ENCODE data around the gene TNFRSF8.
"Not testable (repeated sequence)": the region's sequence is repeated elsewhere in the genome, so short reads cannot be mapped to it uniquely, and the experiment has no call there.

TNFRSF8 gene

DNA sequence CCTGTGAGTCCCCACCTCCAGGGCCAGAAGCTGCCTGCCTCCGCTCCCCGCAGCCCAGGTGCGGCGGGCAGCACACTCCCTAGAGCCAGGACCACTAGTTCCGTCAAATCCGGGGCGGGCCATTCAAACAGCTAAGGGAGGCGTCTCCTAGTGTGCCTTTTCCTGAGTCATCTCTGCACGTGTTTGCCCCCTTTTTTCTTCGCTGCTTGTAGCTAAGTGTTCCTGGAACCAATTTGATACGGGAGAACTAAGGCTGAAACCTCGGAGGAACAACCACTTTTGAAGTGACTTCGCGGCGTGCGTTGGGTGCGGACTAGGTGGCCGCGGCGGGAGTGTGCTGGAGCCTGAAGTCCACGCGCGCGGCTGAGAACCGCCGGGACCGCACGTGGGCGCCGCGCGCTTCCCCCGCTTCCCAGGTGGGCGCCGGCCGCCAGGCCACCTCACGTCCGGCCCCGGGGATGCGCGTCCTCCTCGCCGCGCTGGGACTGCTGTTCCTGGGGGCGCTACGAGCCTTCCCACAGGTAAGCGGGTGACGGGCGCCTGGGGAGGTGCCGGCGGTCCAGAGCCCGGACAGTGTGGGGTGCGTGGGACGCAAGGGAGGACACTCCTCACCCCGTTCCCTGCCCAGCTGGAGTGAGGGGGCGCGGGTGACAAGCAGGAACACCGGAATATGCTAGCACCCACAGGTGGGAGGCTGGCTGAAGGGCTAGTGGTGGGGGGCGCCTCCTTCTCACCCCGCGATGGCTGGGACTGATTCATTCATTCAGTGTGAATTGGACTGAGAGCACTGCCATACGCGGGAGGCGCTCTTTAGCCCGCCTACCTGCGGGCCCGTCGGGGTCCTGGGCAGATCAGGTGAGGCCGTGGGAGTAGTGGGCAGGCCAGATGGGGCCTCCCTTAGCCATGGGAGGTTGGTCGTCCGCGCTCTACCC lies at the start of gene TNFRSF8:
Gene TNFRSF8 (plus strand): TSS at position 163 of the 932 bp plus-strand sequence. CDS start 296 bp downstream, at position 459.
- DNase-seq (ENCODE audit: low spot score) = no peak

DNA sequence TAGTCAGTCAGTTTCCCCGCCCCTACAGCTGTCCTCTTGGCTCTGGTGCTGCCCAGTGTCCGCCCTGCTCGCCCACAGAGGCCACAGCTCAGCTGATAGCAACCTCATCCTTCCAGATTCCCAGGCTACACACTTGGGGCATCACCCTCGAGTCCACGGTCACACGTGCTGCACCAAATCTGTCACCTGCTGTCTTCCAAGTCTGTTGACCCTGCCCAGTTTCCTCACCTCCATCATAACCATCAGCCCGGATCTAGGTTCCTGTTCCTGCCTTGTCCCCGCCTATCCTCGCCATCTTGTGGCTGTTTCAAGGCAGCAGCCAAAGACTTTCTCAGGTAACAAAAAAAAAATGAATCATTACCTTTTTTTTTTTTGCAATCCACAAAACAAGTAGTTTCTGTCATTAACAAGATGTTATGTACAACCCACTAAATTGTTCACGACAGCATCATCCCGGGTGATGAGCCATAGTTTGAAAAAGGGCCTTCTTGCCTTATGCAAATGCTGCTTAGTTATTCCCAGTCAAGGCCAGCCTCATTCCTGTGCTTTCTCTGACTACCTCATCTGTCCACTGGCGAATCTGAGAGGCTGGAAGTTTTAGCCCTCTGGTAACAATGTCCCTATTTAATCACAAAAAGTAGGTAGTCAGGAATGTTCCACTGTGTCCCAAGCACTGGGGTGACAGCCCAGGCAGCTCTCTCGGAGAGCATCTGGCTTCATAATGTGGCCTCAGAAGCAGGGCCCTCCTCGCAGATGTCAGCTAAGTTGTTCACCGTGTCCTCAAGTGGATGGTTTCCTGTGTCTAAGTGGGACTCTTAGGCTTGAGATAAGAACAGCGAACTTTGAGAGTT lies 48.7 kb upstream of the TNFRSF8 start:
- DNase-seq (ENCODE audit: low spot score) = no peak

DNA sequence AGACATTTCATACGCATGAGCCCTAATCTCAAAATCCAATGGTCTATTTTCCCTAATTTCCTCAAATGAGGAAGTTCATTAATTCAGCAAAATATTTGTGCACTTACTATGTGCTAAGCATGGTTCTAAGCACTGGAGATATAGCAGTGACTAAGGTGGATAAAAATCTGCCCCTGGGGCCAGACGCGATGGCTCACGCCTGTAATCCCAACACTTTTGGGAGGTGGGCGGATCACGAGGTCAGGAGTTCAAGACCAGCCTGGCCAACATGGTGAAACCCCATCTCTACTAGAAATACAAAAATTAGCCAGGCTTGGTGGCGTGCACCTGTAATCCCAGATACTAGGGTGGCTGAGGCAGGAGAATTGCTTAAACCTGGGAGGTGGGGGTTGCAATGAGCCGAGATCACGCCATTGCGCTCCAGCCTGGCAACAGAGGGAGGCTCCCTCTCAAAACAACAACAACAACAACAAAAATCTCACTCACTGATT lies 48.1 kb upstream of the TNFRSF8 start:
- DNase-seq (ENCODE audit: low spot score) = no peak

DNA sequence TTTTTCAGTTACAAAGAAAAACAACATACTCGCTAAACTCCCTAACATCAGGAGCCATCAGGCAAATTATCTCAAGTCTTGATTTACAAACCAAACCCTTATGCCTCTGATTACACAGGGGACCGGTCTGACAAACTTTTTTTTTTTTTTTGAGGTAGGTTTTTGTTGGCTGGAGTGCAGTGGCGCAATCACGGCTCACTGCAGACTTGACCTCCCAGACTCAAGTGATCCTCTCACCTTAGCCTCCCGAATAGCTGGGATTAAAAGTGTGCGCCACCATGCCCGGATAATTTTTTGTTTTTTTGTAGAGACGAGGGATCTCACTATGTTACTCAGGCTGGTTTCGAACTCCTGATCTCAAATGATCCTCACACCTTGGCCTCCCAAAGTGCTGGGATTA lies 47.6 kb upstream of the TNFRSF8 start:
- DNase-seq (ENCODE audit: low spot score) = no peak

DNA sequence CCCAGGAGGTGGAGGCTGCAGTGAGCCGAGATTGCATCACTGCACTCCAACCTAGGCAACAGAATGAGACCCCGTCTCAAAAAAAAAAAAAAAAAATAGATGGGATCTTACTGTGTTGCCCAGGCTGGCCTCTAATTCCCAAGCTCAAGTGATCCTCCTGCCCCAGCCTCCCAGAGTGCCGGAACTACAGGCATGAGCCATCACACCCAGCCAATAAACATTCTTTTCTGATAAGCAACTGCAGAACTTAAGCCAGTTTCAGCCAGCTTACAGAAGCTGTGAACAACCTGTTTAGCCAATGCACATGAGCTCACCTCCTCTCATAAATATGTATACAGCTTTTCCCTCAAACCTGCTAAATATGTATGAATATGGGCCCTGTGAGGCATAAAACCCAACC lies 46.9 kb upstream of the TNFRSF8 start:
- DNase-seq (ENCODE audit: low spot score) = no peak

DNA sequence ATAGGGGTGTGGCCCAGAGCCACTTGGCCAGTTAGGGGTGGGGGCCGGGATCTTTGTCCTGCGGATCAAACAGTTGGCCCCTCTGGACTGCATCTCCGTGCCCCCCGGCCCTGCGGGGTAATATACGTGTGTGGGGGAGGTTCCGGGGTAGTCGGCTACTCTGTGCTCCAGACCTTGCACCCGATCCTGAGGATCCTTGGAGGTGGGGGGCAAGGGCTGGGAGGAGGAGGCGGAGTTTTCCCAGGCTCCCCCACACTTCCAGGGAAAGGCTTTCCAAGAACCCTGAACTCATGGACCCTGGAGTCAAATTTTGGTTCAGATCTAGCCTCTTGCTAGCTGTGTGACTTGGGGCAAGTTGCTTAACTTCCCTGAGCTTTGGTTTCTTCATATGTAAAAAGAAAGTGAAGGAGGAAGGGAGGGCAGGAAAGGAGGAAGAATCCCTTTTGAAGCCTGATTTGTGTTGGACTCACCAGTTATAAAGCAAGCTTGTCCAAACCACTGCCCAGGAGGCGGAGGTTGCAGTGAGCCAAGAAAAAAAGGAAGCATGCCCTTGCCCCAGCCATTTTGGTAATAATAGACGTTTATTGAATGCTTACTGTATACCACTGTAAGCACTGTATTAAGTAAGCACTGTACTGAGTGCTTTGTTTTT lies 43.1 kb upstream of the TNFRSF8 start:
- DNase-seq (ENCODE audit: low spot score) = no peak

DNA sequence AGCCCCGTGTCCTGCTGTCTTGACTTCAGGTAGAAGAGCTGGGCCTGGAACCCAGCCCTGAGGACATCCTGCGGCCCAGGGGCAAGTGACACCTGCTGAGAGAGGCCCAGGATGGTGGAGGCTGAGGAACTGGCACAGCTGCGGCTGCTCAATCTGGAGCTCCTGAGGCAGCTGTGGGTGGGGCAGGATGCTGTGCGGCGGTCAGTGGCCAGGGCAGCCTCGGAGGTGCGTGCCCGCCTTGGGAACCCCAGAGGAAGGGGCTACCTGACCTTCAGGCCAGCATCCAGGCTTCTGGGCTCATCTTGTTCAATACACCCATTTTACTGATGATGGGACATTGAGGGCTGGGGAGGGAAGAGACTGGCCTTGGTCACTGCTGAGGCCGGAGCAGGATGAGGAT lies 41.5 kb upstream of the TNFRSF8 start:
- DNase-seq (ENCODE audit: low spot score) = no peak

DNA sequence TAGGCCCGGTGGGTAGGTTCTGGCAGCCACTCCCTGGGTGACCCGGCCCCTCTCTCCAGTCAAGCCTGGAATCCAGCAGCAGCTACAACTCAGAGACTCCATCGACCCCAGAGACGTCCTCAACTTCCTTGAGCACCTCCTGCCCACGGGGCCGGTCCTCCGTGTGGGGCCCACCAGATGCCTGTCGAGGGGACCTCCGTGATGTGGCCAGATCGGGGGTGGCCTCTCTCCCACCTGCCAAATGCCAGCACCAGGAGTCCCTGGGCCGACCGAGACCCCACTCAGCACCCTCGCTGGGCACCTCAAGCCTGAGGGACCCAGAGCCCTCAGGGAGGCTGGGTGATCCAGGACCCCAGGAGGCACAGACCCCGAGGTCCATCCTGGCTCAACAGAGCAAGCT lies 41.1 kb upstream of the TNFRSF8 start:
- DNase-seq (ENCODE audit: low spot score) = no peak

DNA sequence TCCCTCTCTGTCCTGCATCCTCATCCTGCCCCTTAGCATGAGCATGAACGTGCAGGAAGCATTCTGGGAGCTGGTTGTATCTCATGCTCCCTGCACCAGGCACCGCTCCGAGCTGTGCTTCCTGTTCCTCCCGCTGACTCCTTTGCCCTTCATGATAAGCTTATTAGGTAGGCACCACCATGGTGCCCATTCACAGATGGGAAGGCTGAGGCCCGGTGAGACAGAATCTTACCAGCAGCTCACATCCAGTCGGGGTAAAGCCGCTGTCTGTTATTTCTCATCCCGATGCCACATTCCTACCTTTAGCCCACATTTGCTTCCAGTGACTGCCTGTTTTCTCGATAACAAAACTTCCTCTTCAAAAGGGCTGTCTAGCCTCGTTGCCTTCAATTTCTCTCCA lies 36.5 kb upstream of the TNFRSF8 start:
- no peak for DNase-seq (ENCODE audit: low spot score)

DNA sequence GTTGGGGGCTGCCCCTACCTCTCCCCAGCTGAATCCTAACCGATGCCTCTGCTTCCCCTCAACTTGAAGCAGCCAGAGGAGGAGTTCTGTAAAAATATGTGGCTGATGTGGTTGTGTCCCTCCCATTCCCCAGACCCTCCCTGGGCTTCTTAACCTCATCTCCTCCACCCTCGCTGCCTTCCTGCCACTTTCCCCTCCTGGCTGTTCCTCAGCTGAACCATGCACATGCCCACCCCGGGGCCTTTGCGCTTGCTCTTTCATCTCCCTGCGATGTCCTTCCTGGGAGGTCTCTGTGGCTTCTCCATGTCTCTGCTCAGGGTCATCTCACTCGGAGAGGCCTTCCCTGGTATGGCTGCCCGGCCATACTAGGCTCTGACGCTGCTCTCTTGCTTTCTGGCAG lies 34.9 kb upstream of the TNFRSF8 start:
- DNase-seq (ENCODE audit: low spot score) = no peak

DNA sequence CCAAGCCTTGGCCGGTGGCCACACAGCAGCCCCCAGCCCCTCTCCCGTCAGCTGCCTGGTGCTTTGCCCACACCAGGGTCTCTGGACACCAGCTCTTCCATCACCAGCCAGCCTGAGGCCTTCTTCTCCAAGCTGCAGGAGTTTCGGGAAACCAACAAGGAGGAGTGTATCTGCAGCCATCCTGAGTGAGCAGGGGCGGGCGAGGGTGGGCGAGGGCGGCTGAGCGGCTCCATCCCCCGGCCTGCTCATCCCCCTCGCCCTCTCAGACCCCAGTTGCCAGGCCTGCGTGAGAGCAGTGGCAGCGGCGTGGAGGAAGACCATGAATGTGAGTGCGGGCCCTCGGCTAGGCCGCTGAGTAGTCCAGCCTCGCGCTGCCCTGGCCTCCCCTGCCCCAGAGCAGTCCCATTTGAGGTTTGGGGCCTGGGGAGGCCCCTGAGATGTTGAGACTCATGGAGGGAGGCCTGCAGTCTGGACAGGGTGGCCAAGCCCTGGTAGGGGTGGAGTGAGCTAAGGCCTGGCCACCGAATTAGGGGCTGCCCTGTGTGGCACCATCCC lies 34.1 kb upstream of the TNFRSF8 start:
- no peak for DNase-seq (ENCODE audit: low spot score)

DNA sequence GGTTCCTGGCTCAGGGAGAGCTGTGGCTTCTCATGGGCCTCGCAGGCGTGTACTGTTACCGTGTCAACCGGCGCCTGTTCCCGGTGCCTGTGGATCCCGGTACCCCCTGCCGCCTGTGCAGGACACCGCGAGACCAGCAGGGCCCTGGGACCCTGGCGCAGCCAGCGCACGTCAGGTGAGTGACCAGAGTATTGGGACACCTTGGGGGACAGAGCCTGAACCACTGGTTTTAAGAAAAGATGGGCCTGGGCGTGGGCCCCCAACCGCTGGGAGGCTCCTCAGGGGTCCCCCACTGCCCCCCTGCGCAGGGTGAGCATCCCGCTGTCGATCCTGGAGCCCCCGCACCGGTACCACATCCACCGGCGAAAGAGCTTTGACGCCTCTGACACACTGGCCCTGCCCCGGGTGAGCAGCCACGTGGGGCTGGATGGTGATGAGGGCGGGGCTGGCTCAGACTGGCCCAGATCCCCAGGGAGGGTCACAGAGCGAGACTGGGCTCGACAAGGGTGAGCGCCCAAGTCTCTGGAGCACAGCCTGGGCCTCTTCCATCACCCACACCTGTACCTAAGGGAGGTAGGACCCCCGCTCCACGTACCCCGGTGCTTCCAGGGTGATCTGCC lies 33.3 kb upstream of the TNFRSF8 start:
- DNase-seq (ENCODE audit: low spot score) = no peak

DNA sequence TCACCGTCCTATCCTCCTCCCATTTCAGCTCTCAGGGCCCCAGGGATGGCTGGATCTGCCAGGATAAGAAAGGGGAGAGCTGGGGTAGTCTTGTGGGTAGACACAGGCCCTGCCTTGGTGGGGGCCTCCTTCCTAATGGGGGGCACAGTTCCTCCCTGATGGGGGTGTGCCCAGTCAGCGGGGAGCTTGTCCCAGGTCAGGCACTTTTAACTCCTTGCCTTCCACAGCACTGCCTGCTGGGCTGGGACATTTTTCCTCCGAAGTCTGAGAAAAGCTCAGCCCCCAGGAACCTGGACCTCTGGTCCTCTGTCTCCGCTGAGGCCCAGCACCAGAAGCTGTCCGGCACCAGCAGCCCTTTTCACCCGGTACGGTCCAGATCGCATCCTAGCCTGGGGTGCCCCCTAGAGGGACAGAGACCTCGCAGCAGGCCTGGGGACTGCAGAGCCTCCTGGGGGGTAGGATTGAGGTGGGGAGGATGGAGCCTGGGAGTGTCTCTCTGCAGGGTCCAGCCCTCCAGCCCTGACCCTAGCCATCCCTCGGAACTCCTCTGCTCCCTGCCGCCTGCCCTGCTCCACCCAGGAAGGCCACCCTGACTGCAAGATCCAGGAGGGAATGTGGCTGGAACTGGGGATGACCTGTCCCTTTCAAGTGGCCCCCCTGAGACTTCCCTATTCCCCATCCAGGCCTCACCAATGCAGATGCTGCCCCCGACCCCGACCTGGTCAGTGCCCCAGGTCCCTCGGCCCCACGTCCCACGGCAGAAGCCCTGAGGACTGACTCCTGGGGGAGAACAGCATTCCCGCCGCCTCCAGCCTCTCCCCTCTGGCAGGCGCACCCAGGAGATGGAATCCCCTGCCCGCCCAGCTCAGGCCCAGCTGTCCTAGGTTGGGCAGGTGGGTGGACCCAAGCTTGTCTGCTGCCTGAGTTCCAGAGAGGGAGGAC lies 31.8 kb upstream of the TNFRSF8 start:
- no peak for DNase-seq (ENCODE audit: low spot score)

DNA sequence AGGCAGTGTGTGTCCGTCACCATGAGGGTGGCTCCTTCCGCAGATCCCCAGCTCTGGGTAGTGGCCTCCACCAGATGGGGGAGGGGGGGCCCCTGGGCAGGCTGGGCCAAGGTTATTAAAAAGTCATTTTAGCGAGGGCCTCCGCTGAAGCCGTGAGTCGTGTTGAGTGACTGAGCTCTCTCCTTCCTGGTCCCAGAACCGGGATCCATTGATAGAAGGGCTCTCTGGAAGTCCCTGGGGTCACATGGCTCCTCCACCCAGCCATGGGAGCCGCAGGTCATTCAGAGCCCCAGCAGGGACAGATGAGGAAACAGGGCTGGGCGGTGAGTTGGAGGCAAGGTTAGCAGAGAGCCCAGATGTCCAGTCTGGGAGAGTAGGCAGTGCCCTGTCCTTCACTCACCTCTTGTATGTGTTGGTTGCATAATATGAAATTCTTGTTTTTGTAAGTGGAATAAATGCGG lies 30.9 kb upstream of the TNFRSF8 start:
- no peak for DNase-seq (ENCODE audit: low spot score)

DNA sequence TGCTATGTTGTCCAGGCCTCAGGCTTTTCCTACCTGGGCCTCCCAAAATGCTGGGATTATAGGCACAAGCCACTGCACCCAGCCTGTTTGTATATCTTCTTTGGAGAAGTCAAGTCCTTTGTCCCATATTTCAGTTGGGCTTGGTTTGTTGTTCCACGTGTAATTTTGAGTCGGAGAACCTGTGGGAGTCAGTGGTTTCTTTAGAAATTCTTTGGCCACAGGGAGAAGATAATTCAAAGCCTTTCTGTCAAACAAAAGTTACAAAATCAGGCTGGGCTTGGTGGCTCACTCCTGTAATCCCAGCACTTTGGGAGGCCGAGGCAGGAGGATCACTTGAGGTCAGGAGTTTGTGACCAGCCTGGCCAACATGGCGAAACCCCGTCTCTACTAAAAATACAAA lies 29.7 kb upstream of the TNFRSF8 start:
- DNase-seq (ENCODE audit: low spot score) = not testable (repeated sequence)

DNA sequence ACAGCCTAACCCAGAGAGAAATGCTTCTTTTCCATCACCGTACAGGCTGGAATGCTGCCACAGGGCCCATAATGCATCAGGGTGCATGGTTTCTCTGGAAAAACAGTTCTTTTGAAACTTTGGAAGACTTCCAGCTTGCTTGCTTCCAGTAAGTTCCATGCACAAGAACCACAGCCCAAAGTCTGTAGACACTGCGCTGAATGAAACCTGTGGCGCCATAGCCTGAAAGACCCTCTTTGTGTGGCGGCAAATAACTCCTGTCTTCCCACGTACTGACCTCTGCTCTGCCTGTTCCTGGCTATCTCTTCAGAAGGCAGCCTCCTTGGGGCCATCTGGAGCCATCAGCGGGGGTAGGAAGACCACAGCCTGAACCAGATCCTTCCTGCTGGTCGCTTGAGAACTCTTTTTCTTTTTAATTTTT lies 28.7 kb upstream of the TNFRSF8 start:
- no peak for DNase-seq (ENCODE audit: low spot score)

DNA sequence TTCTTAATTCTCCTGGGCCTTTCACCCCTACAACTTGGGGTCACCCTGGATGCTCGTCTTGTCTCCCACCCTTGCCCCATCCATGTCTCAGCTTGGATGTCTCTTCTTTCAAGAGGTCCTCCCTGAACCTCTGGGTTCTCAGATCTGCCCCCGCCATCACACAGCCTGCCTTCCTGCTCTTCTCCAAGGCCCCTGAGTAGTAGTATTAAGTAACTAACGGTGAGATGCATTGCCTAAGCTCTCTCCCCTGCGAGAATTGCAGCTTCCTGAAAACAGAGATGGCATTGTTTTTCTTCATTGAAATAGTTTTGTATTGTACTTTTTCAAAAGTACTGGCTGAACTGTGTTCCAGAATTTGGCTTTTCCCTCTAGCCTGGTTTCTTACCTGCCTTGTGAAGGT lies 27.8 kb upstream of the TNFRSF8 start:
- no peak for DNase-seq (ENCODE audit: low spot score)

DNA sequence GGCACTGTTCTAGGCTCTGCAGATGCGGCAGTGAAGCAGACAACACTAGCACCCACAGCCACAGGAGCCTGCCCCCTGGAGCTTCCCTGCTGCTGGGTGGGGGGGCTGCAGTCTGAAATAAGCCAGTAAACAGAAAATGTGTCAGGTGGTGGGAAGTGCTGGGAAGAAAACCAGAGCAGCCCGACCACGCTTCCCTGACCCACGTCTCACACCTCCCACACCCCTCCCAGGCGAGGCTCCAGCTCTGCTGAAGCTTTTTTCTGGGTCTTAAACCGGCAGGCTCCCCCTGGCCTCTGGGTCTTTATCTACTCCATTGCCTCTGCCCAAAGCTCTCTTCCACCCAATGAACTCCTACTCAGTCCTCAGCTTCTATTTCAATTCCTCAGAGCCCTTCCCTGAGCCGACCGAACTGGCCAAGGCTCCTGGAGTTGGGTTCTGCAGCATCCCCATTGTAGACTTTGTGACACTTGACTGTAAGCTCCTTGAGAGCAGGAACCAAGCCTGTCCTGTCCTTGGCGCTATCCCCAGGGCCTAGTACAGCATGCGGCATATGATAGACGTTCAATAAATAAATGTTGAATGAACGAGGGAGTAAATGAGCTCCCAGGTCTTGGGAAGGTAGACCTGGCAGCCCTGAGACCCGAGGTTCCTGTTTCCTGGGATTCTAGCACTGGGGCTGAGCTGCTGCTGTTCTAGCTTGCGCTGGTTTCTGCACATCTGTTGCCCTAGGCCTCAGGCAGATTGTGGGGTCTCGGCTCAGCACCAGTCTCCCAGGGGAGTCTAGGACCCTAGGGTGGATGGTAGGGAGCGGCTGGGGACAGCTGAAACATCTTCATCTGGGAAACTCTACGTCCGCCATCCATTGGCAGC lies 25.4 kb upstream of the TNFRSF8 start:
- no peak for DNase-seq (ENCODE audit: low spot score)
